GM18511 (cell line): ENCODE results near the gene GNB1L.

Experiments
- ATAC-seq: cut with Tn5 transposase; IDR thresholded peaks from one replicate; pipeline ENCODE4 v1.9.1; 2021; ENCODE audit warnings: mild to moderate bottlenecking, moderate library complexity; ENCODE audit not compliant: unreplicated experiment

GNB1L gene

DNA sequence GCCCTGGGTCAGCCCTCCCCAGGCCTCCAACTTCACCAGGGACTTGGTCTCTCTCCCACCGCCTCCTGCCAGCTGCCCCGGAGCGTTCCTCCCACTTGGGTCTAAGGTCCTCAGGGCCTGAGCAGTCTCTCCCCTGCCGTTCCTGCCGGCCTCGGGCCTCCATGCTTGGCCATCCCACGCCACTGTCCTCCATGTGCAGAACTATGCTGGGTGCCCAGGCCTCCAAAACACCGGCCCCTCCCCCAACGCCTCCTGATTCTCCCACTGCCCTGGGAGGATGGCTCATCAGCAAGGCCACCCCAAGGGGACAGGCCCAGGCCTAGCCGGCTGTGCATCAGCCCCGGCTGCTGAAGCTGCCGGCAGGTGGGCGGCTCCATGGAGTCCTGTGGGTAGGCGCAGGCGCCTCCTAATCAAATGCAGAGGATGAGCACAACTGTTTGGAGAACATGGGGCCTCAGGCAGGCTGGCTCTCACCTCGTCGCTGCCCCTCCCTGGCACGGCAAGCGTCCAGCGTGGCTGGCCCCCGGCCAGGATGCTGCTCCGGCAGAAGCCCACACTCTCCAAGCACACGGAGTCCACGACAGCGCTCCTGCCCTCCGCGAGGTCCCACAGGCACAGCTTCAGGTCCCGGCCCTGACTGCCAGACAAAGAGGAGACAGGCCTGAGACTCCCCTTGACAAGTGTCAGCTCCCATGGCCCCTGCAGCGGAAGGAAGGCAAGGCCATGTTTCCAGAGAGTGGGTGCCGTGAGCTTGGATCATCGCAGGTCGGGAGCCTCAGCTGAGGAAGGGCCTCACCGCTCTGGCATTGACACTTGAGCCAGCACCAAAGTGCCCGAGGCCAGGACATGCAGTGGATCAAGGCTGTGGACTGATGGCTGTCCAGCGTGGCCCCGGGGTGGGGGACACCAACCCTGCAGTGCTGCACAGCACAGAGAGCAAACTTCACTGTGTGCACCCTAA lies 42.6 kb downstream of the GNB1L start:
- ATAC-seq, result no peak

DNA sequence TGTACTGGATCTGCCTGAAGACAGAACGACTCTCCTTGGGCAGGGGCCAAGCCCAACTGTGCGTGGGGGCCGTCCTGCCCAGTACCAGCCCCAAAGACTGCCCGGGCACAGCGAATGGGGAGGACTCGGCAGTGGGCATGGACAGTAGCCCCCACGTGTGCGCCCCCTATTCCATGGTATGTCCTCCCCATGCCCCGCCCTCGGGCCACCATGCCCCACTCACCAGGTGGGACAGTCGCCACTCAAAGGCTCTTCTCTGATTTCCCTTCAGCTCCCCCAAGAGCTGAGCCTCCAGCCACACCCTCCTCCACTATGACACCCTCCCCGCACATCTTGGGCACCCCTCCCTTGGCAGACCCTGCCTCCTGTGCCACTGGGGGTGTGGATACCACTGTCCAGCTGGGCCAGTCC lies 43.5 kb downstream of the GNB1L start:
- ATAC-seq, result no peak

DNA sequence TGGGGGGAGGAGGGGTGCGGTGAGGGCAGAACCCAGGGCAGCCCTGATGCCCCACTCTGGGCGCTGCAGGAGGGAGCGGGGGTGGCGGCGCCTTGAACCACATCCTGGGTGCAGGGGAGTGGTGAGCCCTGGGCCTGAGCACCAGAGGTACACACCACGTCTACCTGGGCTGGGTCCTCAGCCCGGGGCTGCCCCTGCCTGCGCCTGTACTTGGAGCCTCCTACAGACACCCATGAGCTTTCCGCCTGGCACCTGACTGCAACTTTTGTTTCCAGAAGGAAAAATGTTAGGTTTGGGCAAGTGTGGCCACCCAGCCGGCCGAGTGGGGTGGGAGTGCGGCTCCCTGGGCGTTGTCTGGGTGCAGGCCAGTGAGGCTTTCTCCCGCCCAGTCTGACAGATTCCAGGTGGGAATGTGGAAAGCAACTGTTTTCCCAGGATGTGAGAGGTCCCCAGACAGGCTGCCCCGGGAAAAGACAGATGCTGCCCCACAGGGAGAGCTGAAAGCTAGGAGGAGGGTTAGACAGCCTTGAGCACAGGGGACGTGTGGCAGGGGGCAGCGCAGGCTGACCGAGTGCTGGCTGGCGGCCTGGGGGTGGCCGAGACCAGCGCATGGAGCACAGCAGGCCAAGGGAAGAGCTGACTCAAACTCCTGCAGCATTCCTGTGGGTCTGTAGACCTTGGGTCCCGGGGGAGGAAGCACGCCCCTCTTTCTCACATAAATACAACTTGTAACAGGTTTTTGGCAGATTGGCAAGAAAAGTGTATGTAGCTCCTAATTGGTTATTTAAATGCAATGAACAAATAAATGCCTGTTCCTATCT lies 44.1 kb downstream of the GNB1L start:
- no peak for ATAC-seq

DNA sequence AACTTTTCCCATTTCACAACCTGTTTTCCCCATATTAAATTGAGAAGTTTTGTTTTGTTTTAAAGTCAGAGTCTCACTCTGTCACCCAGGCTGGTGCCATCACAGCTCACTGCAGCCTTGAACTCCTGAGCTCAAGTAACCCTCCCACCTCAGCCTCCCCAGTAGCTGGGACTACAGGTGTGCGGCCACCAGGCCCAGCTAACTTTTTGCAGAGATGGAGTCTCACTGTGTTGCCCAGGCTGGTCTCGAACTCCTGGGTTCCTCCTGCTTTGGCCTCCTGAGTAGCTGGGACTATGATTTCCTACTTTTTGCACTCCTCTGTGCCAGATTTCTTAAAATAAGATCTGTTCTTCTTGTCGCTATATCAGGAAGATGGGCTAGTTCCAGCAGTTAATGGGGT lies 44.9 kb downstream of the GNB1L start:
- no peak for ATAC-seq

DNA sequence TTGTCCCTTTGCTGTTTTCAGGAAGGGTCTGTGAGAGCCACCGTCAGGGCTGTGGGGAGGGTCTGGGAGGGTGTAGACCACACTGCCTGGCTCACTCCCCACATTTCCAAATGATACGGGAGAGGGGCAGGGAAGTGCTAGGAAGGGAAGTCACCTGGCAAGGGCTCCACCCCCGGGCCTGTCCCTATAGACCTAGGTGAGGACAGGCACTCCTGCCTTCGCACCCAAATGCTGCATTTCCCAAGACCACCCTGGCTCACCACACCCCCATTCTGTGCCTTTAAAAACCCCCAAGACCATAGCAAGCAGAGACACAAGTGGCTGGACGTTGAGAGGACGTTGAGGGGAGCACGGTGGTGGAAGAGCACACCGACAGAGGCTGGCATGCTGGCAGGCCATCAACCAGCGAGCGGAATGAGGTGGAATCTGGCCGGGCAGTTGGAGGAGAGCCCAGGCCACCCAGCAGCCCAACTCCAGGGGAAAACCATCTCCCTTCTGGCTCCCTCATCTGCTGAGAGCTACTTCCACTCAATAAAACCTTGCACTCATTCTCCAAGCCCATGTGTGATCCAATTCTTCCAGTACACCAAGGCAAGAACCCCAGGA lies 45.7 kb downstream of the GNB1L start:
- ATAC-seq, result no peak

DNA sequence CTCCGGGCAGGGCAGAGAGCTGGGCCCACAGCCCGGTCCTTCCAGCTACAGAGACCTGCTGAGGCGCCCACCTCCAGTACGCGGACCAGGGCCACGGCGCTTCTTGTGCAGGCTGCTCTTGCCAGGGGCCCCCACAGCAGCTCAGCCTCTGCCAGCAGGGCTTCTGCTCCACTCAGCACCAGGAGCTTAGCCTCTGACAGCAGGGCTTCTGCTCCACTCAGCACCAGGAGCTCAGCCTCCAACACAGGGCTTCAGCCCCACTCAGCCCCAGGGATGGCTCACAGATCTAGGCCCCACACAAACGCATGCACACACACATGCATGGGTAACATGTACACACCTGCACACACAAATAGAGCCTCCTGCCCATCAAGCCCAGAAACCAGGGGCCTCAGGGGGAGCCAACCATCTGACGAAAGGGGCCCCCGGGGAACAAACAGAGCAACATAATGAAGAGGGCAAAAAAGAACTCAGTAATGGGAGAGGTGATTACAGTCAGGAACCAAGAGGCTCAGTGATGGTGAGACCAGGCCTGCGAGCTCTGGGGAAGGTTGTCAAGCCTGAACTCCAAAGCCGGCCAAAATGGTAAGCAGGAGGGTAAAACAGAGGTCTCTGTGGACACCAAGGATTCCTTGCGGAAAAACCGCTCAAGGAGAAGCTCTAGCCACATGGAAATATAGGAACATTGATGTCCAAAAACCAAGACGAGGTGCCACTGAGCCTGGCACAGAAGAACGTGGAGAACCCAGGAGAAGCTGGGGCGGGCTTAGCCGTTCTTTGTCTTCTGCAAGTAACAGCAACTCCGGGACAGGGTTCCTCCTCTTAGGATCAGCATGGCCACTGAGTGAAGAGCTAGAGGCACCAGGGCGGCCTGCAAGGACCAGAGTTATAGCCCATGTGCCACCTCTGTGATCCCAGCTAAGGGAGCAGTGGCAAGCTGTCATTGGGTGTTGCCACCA lies 46.5 kb downstream of the GNB1L start:
- no peak for ATAC-seq

DNA sequence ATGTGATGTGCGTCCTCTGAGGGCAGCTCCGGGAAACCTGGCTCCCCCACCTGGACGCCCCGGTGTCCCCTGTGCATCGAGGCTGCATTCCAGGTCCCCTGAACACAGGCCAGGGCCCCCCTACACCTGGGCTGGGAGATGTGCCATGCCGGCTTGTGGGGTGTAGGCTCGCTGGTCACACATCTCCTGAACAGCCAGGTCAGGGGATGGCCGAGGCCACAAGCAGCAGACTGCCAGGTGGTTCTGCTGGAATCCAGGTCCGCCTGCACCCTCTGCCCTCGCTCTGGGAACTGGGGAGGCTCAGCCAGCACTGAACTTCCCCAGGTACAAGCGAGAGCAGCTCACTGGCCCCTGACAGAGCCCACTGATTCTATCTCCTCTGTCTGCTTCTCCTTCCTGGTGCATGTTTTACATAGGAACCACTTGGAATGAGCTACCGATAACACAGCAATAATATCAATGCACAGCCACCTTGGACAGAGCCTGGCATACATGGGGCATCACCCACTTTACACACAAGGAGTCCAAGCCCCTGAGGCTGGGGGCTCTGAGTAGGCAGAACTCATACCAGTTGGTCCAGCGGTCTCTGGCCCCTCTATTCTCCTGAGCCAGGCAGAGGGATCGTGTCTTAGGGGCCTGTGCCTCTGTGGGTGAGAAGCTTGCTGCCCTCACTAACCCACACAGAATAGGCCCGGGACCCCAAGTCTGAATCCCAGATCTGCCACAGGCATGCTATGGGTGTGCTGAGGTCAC lies 47.3 kb downstream of the GNB1L start:
- ATAC-seq, result no peak

GRCh38 chr22:19806213-19807160 lies 48.2 kb downstream of the GNB1L start:
- no peak for ATAC-seq

GRCh38 chr22:19805821-19806212 lies 48.9 kb downstream of the GNB1L start:
- no peak for ATAC-seq

GRCh38 chr22:19803736-19804267 lies 50.9 kb downstream of the GNB1L start:
- ATAC-seq, result no peak

DNA sequence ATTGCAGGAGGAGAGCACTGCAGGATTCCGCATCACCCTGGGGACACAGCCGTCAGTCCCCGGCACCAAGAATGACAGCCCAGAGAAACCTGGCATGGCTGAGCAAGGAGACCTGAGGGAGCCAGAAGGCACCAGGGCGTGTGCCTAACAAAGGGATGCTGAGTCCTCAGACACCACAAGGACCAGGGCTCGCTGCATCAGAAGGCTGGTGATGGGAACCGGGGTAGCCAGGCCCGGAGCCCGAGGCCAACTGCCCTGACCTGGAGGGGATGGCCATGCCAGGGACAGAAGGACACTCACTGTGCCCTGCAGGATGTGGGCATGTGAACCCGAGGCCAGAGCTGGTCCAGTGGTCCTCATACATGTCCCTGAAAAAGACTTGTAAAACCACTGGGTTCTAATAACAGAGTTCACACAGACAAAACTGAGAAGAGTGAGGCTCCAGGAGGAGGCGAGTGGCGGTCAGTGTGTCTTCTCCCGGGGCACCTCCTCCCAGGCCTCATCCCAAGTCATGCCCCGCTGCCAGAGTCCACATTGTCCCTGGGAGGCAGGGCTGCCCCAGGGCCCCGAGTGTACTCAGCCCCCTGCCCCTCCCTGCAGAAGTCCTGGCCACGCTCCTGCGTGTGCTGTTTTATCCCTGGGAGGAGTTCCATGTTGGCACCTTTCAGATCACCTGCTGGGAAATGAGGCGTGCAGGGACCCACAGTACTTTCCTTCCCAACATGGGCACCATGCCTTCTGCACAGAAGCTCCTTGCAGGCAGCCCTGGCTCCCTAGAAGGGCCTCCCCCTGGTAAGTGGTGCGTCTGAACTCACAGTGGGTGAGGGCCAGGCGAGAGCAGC lies 51.6 kb downstream of the GNB1L start:
- ATAC-seq, result no peak

DNA sequence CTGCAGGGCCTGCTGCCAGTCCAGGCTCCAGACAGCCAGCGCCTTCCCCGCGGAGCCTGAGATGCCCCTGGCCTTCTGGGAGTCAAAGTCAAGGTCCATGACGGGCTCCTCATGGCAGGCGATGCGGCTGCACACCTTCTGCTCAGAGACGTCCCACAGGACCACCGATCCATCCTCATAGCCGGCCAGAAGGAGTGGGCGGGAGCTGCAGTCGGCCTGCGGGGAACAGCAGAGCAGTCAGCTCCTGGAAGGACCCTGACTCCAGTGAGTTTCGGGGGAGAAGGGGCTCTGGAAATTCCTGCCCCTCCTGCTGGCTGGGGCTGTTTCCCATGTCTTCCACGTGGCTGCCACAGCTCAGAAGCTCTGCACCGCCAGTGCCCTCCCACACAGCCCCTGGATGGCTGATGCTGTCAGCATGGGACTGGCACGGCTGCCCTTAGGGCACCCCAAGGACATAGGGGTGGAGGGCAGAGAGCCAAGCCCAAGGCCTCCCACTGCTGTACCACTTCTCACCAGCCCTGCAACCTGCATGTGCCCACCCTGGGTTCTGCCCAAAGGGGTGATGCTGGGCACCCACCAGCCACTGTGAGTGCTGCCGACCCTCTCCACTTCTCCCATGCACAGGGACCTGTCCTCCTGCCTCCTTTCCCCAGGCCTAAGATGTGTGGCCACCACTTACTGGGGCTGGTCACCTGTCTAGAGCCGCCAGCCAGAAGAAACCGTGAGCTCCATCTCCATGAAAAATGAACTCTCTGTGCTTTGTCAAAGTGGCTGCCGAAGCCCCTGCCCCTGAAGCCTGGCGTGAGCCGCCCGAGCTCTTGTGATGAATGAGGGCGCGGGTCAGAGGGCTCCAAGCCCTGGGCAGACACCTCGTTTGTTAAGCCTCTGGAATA lies 52.4 kb downstream of the GNB1L start:
- ATAC-seq, result no peak

DNA sequence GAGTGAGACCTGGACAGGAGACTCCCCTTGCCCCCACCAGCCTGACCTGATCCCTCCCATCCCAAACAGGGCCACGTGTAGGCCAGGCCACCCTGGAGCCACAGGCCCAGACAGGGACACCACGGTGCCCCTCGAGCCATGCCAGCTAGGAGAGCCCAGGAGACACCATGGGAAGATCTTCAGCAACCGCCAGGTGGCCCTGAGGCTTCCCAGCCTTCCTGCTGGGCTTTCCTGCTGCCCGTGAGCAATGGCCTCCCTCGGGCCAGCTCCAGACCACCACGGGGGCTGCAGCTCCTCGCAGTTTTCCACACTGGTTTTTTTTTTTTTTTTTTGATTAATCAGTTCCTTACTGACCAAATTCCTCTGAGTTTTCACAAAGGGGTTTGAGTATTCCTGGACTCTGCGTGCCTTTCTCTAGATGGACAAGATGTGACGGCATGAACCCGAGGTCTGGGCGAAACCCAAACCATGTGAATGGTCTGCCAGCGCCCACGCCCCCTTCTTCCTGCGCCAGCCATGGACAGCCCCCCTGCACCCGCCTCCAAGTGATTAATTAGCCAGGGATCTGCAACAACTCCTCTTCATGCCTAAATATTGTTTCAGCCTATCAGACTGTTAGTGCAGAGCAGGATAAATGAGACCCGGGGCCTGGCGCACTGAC lies 53.2 kb downstream of the GNB1L start:
- ATAC-seq, result no peak

DNA sequence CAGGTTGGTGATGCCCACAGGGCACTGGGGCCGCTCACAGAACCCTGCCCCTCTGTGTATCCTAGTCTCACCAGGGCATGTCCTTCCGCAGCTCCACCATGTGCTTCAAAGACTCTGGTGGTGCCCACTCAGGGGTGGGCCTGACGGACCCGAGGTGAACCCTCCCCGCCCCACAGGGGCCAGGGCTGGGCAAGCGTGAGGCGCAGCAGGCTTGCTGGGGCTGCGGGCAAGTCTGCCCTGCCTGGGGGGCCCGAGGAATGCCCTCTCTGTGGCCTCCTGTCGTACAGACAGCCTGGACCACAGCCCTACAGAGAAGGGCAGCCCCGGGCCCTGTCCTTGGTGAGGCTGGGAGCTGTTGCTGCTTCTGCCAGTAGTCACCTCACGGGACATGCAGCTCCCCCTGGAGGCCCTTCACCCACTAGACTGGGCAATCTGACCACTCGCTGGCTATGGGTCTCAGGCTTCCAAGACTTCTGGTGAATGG lies 53.9 kb downstream of the GNB1L start:
- no peak for ATAC-seq

DNA sequence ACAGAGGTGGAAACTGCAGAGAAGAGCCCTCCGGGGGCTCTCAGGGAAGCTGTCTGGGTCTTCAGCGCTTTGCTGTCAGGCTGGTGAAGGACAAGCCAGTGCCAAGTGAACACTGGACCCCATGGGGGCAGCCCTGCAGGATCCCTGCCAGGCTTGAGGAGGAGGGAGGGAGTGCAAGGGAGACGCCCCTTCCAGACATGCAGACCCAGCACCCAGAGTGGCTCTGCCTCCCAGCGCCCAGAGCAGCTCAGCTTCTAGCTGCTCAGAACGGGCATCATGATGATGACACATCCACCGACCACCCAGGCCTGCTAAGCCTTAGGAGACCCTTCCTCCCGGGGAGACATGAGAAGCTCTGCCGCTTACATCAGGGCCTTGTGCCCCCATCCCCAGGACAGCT lies 54.4 kb downstream of the GNB1L start:
- ATAC-seq, result no peak
